ENCODE measurements around the gene TSSK3. TPM values are rescaled to one million over a fixed set of nuclear protein-coding genes. Genes with fewer than 3 reads are reported as not detected.

Gene TSSK3
- total and polyA plus RNA-seq, 2 donors (not counting 3 experiments of a cell fraction or from before 2014, with no cell fraction given): 0.42 to 0.65 TPM

- H3K9ac ChIP-seq (replicated peaks; ENCODE audit: extremely low read depth, insufficient read depth, low read length): no peak overlapping the region
- H3K27me3 ChIP-seq (ENCODE audit: control insufficient read depth in 2 of 2, insufficient read depth in 2 of 2, low read length in 2 of 2): no peaks in the 10 kb centered on the region
- H4K20me1 ChIP-seq (replicated peaks; ENCODE audit: control insufficient read depth, extremely low read depth, insufficient read depth, low read length): no peaks in the 10 kb centered on the region
- BruUV-seq (replicated peaks): no TSS peak
- intact Hi-C loops (cut with micrococcal nuclease) (no loop called here), dilution Hi-C loops (cut with MboI; ENCODE audit: extremely low pct_ligation_motif_present, low sequenced_read_pairs) (no loop called here)
- ChIA-PET POLR2A (no interaction called here), CTCF (interaction anchor here (1.0 to 2.1 kb wide), 4 partner anchors 8 to 114 kb away, joined by 3 to 12 read pairs (median 4); no protein-coding TSS in a partner anchor)
- peaks cover 14% of the 10 kb centered on the region for H3K79me2 ChIP-seq (ENCODE audit: control insufficient read depth, insufficient read depth, low read length)
- no peak for FAIRE-seq
- H3K36me3 ChIP-seq (ENCODE audit: control insufficient read depth in 2 of 2, extremely low read depth in 1 of 2, insufficient read depth in 2 of 2, low read length in 2 of 2): peaks cover 20 to 51% of the 10 kb centered on the region in 2 experiments
- no peak overlapping the region for H2AFZ ChIP-seq (ENCODE audit: low read depth, low read length)
- peaks cover 14% of the 10 kb centered on the region for H3K4me1 ChIP-seq (ENCODE audit: control insufficient read depth, extremely low read depth, insufficient read depth, low read length)
- TF ChIP-seq MYC (IDR thresholded peaks at IDR 0.05; ENCODE audit: low read depth, low read length) (no peak), EZH2 (IDR thresholded peaks at IDR 0.05; ENCODE audit: borderline replicate concordance, low read depth, low read length, severe bottlenecking) (no peak), JUN (IDR thresholded peaks at IDR 0.05; ENCODE audit: borderline replicate concordance, insufficient read depth, insufficient read length, low read depth) (no peak), POLR2A (IDR thresholded peaks at IDR 0.05; ENCODE audit: low read depth, low read length) (no peak)
- no peaks in the 10 kb centered on the region for H3K9me1 ChIP-seq (replicated peaks; ENCODE audit: control insufficient read depth, extremely low read depth, insufficient read depth, low read length)
- no peak overlapping the region for H3K4me2 ChIP-seq (ENCODE audit: insufficient read depth, low read length)
- no peak for DNase-seq (ENCODE audit: low read depth, low spot score)
- no peaks in the 10 kb centered on the region for H3K9me3 ChIP-seq (replicated peaks; ENCODE audit: control insufficient read depth, insufficient read depth, low read length)
- no peak overlapping the region for H3K4me3 ChIP-seq (replicated peaks in 1 of 3; ENCODE audit: insufficient read depth in 1 of 3, low read depth in 1 of 3, low read length in 3 of 3)
- no peak overlapping the region for H3K27ac ChIP-seq (ENCODE audit: insufficient read depth, low read depth, low read length)
These were observed 32.3 kb upstream of the TSSK3 start for GRCh38 chr1:32329931-32330466.

- no TSS peak for BruUV-seq (replicated peaks)
- CTCF ChIA-PET: interaction anchor here (1.0 to 2.1 kb wide), 5 partner anchors 9 to 115 kb away, joined by 3 to 12 read pairs (median 4); no protein-coding TSS in a partner anchor
- H2AFZ ChIP-seq (ENCODE audit: low read depth, low read length): no peak overlapping the region
- H3K27ac ChIP-seq (ENCODE audit: insufficient read depth, low read depth, low read length): no peak overlapping the region
- H3K27me3 ChIP-seq (ENCODE audit: control insufficient read depth in 2 of 2, insufficient read depth in 2 of 2, low read length in 2 of 2): no peaks in the 10 kb centered on the region
- DNase-seq (ENCODE audit: low read depth, low spot score): no peak
- intact Hi-C loops (cut with micrococcal nuclease) (no loop called here), dilution Hi-C loops (cut with MboI; ENCODE audit: extremely low pct_ligation_motif_present, low sequenced_read_pairs) (no loop called here)
- no peaks in the 10 kb centered on the region for H4K20me1 ChIP-seq (replicated peaks; ENCODE audit: control insufficient read depth, extremely low read depth, insufficient read depth, low read length)
- POLR2A ChIA-PET: no interaction called here
- peaks cover 18 to 51% of the 10 kb centered on the region in 2 experiments for H3K36me3 ChIP-seq (ENCODE audit: control insufficient read depth in 2 of 2, extremely low read depth in 1 of 2, insufficient read depth in 2 of 2, low read length in 2 of 2)
- peaks cover 18% of the 10 kb centered on the region for H3K79me2 ChIP-seq (ENCODE audit: control insufficient read depth, insufficient read depth, low read length)
- H3K9me3 ChIP-seq (replicated peaks; ENCODE audit: control insufficient read depth, insufficient read depth, low read length): no peaks in the 10 kb centered on the region
- no peak overlapping the region for H3K4me2 ChIP-seq (ENCODE audit: insufficient read depth, low read length)
- no peaks in the 10 kb centered on the region for H3K9me1 ChIP-seq (replicated peaks; ENCODE audit: control insufficient read depth, extremely low read depth, insufficient read depth, low read length)
- FAIRE-seq: no peak
- TF ChIP-seq FOS (IDR thresholded peaks at IDR 0.05; ENCODE audit: borderline replicate concordance, insufficient read depth, low read length): no peak
- TF ChIP-seq EZH2 (IDR thresholded peaks at IDR 0.05; ENCODE audit: borderline replicate concordance, low read depth, low read length, severe bottlenecking): no peak
- no peak for TF ChIP-seq GATA2 (IDR thresholded peaks at IDR 0.05; ENCODE audit: insufficient read depth, insufficient read length, low read depth, low read length)
- TF ChIP-seq MYC (IDR thresholded peaks at IDR 0.05; ENCODE audit: low read depth, low read length): no peak
- no peak overlapping the region for H3K4me3 ChIP-seq (replicated peaks in 1 of 3; ENCODE audit: insufficient read depth in 1 of 3, low read depth in 1 of 3, low read length in 3 of 3)
- peaks cover 14% of the 10 kb centered on the region for H3K4me1 ChIP-seq (ENCODE audit: control insufficient read depth, extremely low read depth, insufficient read depth, low read length)
- no peak overlapping the region for H3K9ac ChIP-seq (replicated peaks; ENCODE audit: extremely low read depth, insufficient read depth, low read length)
These were observed 31.7 kb upstream of the TSSK3 start for GRCh38 chr1:32330558-32331151.
